Peyer's patch (tissue), 4 donors: ENCODE results near the gene TCF7L2. TPM values are rescaled to one million over a fixed set of nuclear protein-coding genes. Genes with fewer than 3 reads are reported as not detected.
A peak's percentile ranks its signal among the peaks of the same experiment; 100 is the strongest.

Source experiments
- DNase-seq, 3 donors: peaks; one replicate each; pipeline ENCODE4 v3.0.0-alpha.2; 2017 to 2019
- H3K27ac ChIP-seq, 4 donors: fragments of 200-600 bp; sonication (generic); one replicate each; pipeline ENCODE4 v1.5.1; 2016 to 2019
- H3K27me3 ChIP-seq, 2 donors: fragments of 200-600 bp; sonication (generic); one replicate each; pipeline ENCODE4 v1.5.1; 2019
- H3K36me3 ChIP-seq, 3 donors: fragments of 200-600 bp; sonication (generic); one replicate each; pipeline ENCODE4 v1.5.1; 2016 to 2019
- H3K4me1 ChIP-seq, 4 donors: fragments of 200-600 bp; sonication (generic); one replicate each; pipeline ENCODE4 v1.5.1; 2016 to 2019
- H3K4me3 ChIP-seq, 4 donors: fragments of 200-600 bp; sonication (generic); 1 replicate in 3 of 4; 2 replicates in 1 of 4; pipeline ENCODE4 v1.5.1; 2016 to 2019; ENCODE audit warnings: mild to moderate bottlenecking in 1 of 4
- H3K9me3 ChIP-seq, 4 donors: fragments of 200-600 bp; sonication (generic); one replicate each; pipeline ENCODE4 v1.5.1; 2016 to 2019; ENCODE audit warnings: mild to moderate bottlenecking in 1 of 4
- POLR2A ChIP-seq, 2 donors: fragments of 450-650 bp; IDR thresholded peaks; one replicate each; pipeline ENCODE4 v1.5.1; 2017; ENCODE audit warnings: antibody characterized with exemption in 2 of 2, mild to moderate bottlenecking in 2 of 2, moderate library complexity in 2 of 2
- total RNA-seq, 4 donors: library from RNA; depleted of rRNA; stranded (reverse); fragments of >200 nt; gene quantifications; one replicate each; pipeline ENCODE4 v1.1.0, GENCODE V29; 2016
- TF ChIP-seq, protein P1 (sequence below), 6 experiments: fragments of 450-650 bp in 4 of 6; fragments of 200-600 bp in 2 of 6; sonication (generic) in 1 of 6; IDR thresholded peaks; one replicate each; pipeline ENCODE4 v1.5.1; 2017 to 2019; ENCODE audit warnings: antibody characterized with exemption in 6 of 6, mild to moderate bottlenecking in 3 of 6, moderate library complexity in 1 of 6

TCF7L2 gene
- total RNA-seq, 4 donors from 2014 or later: 72.3 to 148 (median 93.0) TPM

DNA sequence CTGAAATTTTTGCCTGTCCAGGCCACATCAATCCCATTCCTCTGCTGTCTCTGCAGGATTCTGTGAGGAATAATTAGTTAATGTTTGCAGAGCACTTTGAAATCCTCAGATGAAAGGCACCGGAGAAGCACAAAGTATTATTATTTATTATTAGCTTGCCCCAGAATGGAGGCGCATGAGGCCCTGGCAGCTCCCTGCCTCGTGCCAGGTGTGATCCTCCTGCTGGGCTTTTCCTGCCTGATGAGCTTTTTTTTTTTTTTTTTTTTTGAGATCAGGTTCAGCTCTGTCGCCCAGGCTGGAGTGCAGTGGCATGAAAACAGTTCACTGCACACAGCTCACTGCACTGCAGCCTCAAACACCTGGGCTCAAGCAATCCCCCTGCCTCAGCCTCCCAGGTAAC, 65.2 kb downstream of the TCF7L2 start:
- no peak overlapping the region for H3K27ac ChIP-seq
- DNase-seq: no peak
- H3K4me1 ChIP-seq: peaks cover 0 to 41% (median 0%) of the 10 kb centered on the region in 4 donors
- no peaks in the 10 kb centered on the region for H3K36me3 ChIP-seq
- H3K9me3 ChIP-seq: no peaks in the 10 kb centered on the region
- no peak for TF ChIP-seq POLR2A (IDR thresholded peaks at IDR 0.05)
- TF ChIP-seq, protein P1, sequence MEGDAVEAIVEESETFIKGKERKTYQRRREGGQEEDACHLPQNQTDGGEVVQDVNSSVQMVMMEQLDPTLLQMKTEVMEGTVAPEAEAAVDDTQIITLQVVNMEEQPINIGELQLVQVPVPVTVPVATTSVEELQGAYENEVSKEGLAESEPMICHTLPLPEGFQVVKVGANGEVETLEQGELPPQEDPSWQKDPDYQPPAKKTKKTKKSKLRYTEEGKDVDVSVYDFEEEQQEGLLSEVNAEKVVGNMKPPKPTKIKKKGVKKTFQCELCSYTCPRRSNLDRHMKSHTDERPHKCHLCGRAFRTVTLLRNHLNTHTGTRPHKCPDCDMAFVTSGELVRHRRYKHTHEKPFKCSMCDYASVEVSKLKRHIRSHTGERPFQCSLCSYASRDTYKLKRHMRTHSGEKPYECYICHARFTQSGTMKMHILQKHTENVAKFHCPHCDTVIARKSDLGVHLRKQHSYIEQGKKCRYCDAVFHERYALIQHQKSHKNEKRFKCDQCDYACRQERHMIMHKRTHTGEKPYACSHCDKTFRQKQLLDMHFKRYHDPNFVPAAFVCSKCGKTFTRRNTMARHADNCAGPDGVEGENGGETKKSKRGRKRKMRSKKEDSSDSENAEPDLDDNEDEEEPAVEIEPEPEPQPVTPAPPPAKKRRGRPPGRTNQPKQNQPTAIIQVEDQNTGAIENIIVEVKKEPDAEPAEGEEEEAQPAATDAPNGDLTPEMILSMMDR (IDR thresholded peaks at IDR 0.05): no peak
- no peaks in the 10 kb centered on the region for H3K27me3 ChIP-seq
- no peak overlapping the region for H3K4me3 ChIP-seq

DNA sequence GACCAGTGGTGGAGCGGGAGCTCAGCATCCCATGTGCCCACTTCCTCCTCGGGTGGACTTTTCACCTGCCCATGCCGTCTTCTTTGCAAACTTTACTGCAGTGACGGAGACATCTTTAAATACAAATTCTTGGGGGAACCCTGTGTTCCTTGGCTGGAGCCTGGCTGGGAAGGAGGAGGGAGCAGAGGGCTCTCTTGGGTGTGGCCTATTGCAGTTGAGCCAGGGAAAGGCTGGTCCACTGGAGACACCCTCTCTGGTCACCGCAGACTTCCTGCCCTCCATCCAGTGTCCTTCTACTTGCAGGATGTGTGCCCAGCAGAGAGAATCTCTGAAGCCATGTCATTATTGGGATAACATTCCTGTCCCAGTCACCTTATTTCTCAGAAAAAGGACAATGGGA, 67.3 kb downstream of the TCF7L2 start:
- H3K4me1 ChIP-seq: peaks cover 0 to 62% (median 0%) of the 10 kb centered on the region in 4 donors

DNA sequence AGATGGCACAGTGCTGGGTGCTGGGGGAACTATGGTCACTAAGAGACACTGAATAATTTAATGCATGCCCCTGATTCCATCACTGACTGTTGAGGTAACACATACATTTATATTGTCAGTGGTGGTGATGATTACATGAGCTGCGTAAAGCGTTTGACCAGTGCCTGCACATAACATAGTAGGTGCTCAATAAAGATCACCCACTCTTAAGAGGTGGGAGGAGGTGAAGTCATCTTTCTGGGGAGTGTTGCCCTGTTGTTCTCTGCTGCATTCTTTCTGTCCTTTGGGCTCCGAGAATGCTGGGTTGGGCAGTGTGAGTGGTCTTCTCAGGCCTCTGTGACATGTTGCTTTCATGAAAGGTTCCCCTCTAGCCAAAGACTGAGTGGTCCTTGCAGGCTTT, 68.0 kb downstream of the TCF7L2 start:
- H3K9me3 ChIP-seq: no peaks in the 10 kb centered on the region
- no peaks in the 10 kb centered on the region for H3K36me3 ChIP-seq
- no peak for TF ChIP-seq POLR2A (IDR thresholded peaks at IDR 0.05)
- TF ChIP-seq, protein P1 (IDR thresholded peaks at IDR 0.05): no peak
- no peak overlapping the region for H3K4me3 ChIP-seq
- DNase-seq: no peak
- H3K27ac ChIP-seq: no peak overlapping the region
- H3K4me1 ChIP-seq: peaks cover 0 to 62% (median 0%) of the 10 kb centered on the region in 4 donors
- no peaks in the 10 kb centered on the region for H3K27me3 ChIP-seq

More for the DNA sequence above, 67.3 kb downstream of the TCF7L2 start:
- Histone ChIP-seq H3K36me3 (no peaks in the 10 kb centered on the region), H3K27me3 (no peaks in the 10 kb centered on the region), H3K4me3 (no peak overlapping the region), H3K9me3 (no peaks in the 10 kb centered on the region), H3K27ac (no peak overlapping the region)
- DNase-seq: no peak
- no peak for TF ChIP-seq POLR2A (IDR thresholded peaks at IDR 0.05)
- TF ChIP-seq, protein P1 (IDR thresholded peaks at IDR 0.05): no peak

DNA sequence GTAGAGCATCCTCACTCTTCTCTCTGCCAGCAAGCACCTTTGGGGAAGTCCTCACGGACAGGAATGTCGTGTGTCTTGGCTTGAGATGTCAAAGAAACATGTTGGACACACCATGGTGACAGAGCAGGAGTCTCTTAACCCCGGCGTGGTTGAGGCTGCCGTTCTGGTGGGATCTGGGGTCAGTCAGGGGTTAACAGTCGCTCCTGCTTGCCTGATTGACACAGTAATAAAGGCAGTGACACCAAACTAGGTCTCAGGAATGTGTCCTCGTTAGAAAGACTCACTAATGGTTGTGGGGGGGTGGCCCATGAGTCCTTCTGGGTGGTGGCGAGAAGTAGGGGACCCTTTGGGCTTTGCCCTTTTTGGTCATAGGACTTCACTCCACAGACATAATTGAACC, 69.0 kb downstream of the TCF7L2 start:
- TF ChIP-seq, protein P1 (IDR thresholded peaks at IDR 0.05): no peak
- TF ChIP-seq POLR2A (IDR thresholded peaks at IDR 0.05): no peak
- Histone ChIP-seq H3K9me3 (no peaks in the 10 kb centered on the region), H3K27ac (peak overlapping the region in 1 of 4 donors; percentile 38), H3K4me3 (no peak overlapping the region), H3K27me3 (no peaks in the 10 kb centered on the region), H3K4me1 (peaks cover 0 to 62% (median 0%) of the 10 kb centered on the region in 4 donors), H3K36me3 (no peaks in the 10 kb centered on the region)
- DNase-seq: no peak

DNA sequence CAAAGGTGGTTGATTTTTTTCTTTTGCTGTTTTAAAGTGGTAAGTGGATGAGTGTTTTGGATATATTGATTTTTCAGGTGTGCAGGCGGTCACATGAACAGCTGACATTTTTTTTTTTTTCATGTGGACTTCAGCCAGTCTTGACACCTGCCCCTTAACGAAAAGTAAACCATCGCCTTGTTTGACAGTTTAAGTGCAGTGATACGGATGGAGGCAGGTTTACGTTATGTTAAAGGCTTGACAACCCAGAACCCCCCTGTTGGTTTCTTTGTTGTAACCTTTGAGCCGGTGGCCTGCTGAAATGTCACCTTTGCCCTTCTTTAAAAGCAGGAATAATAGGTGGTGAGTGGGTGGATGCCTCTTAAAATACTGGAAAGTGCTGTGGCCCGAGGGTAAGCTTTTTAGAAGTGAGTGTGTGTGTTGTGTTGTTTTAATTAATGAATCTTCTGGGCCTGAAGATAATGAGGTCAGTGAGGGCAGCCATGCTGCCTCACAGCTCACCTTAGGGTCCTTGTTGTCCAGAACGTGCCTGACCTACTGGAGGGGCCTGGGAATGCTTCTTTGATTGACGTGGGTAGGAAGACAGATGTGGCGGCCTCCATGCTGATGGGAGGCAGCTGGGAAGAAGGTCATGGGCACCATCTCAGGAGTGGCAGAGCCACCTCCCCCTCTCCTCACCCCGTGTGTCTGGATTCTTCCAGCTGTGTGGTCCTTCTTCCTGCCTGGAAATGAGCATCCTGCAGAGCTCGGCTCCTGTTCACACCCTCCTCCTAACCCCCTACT, 69.8 kb downstream of the TCF7L2 start:
- H3K36me3 ChIP-seq: no peaks in the 10 kb centered on the region
- no peak for DNase-seq

More for the DNA sequence above, 69.8 kb downstream of the TCF7L2 start:
- Histone ChIP-seq H3K4me1 (peaks cover 0 to 62% (median 0%) of the 10 kb centered on the region in 4 donors), H3K4me3 (no peak overlapping the region), H3K27ac (peak overlapping the region in 1 of 4 donors; percentile 23), H3K27me3 (no peaks in the 10 kb centered on the region), H3K9me3 (no peaks in the 10 kb centered on the region)
- no peak for TF ChIP-seq POLR2A (IDR thresholded peaks at IDR 0.05)
- TF ChIP-seq, protein P1 (IDR thresholded peaks at IDR 0.05): no peak
